Ammon's horn (tissue), 1 donor: ENCODE results near the gene PSMC4.

Source experiments
- DNase-seq: peaks from one replicate; pipeline ENCODE4 v3.0.0-alpha.2; 2016; ENCODE audit warnings: low spot score

PSMC4 gene

GRCh38 chr19:39993605-39994004, 22.6 kb downstream of the PSMC4 start:
- DNase-seq = no peak

GRCh38 chr19:39994361-39994760, 23.4 kb downstream of the PSMC4 start:
- DNase-seq = no peak

GRCh38 chr19:39995794-39996193, 24.8 kb downstream of the PSMC4 start:
- DNase-seq = peak; percentile 22

- DNase-seq = peak; percentile 33
These were observed 25.3 kb downstream of the PSMC4 start for GRCh38 chr19:39996218-39996810.

GRCh38 chr19:39996811-39997637, 26.1 kb downstream of the PSMC4 start, which contains the start of gene ZNF546:
Gene ZNF546, plus strand, starts transcription at chr19:39997060. Its CDS starts 1,267 bp downstream, at chr19:39998327.
- DNase-seq = peak; percentile 92

GRCh38 chr19:39997638-39998216, 26.8 kb downstream of the PSMC4 start:
- DNase-seq = no peak

- no peak for DNase-seq
These were observed 27.5 kb downstream of the PSMC4 start for GRCh38 chr19:39998501-39998900.

GRCh38 chr19:40005691-40006272, 34.8 kb downstream of the PSMC4 start:
- no peak for DNase-seq

- DNase-seq = no peak
These were observed 35.3 kb downstream of the PSMC4 start for GRCh38 chr19:40006273-40006691.

GRCh38 chr19:40009674-40010073, 38.7 kb downstream of the PSMC4 start:
- no peak for DNase-seq

- no peak for DNase-seq
These were observed 43.0 kb downstream of the PSMC4 start for GRCh38 chr19:40013991-40014390.

GRCh38 chr19:40023969-40024368, 53.0 kb downstream of the PSMC4 start:
- DNase-seq = no peak

GRCh38 chr19:40025938-40026596, 55.1 kb downstream of the PSMC4 start:
- no peak for DNase-seq

GRCh38 chr19:40026597-40026970, 55.6 kb downstream of the PSMC4 start:
- no peak for DNase-seq
